ENCODE results near the gene FCRL1. TPM values are rescaled to one million over a fixed set of nuclear protein-coding genes. Genes with fewer than 3 reads are reported as not detected.
A peak's percentile ranks its signal among the peaks of the same experiment; 100 is the strongest.

FCRL1 gene
- total RNA-seq, 4 donors from 2014 or later: 0.47 to 97.4 (median 6.2) TPM; not detected in 1

GRCh38 chr1:157820299-157820698 lies 379 bp upstream of the FCRL1 start:
- peak overlapping the region in 1 of 4 donors; percentile 75 for H3K27ac ChIP-seq
- peak overlapping the region in 1 of 4 donors; percentile 28 for H3K4me3 ChIP-seq
- DNase-seq: no peak
- H3K36me3 ChIP-seq: no peaks in the 10 kb centered on the region
- H3K4me1 ChIP-seq: peaks cover 0 to 4% (median 0%) of the 10 kb centered on the region in 4 donors
- no peaks in the 10 kb centered on the region for H3K9me3 ChIP-seq
- no peaks in the 10 kb centered on the region for H3K27me3 ChIP-seq
- TF ChIP-seq POLR2A (IDR thresholded peaks at IDR 0.05) (no peak), CTCF (IDR thresholded peaks at IDR 0.05) (no peak)

- Histone ChIP-seq H3K4me3 (peak overlapping the region in 2 of 4 donors; percentile 20 to 28), H3K27ac (peak overlapping the region in 2 of 4 donors; percentile 62 to 75), H3K36me3 (no peaks in the 10 kb centered on the region), H3K27me3 (no peaks in the 10 kb centered on the region), H3K9me3 (no peaks in the 10 kb centered on the region), H3K4me1 (peaks cover 0 to 4% (median 0%) of the 10 kb centered on the region in 4 donors)
- DNase-seq: no peak
- TF ChIP-seq CTCF (IDR thresholded peaks at IDR 0.05) (no peak), POLR2A (IDR thresholded peaks at IDR 0.05) (no peak)
Observed at GRCh38 chr1:157819215-157819614, 705 bp downstream of the FCRL1 start.

DNA sequence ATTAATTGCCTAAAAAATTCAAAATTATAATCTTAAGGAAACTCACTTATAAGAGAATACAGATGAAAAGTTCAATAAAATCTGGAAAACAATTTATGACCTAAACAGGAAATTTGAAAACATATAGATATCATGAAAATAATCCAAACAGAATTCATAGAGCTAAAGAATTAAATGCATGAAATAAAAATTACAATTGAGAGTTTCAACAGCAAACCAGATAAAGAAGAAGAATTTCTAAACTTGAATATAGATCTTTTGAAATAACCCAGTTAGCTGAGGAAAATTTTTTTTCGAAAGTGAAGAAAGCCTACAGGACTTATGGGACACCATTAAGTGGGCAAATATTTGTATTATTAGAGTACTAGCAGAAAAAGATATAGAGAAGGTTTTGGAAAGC lies 6.7 kb downstream of the FCRL1 start:
- Histone ChIP-seq H3K9me3 (peaks cover 0 to 6% (median 0%) of the 10 kb centered on the region in 4 donors), H3K4me3 (no peak overlapping the region), H3K27ac (no peak overlapping the region), H3K27me3 (no peaks in the 10 kb centered on the region), H3K4me1 (no peaks in the 10 kb centered on the region), H3K36me3 (no peaks in the 10 kb centered on the region)
- DNase-seq: no peak
- no peak for TF ChIP-seq POLR2A (IDR thresholded peaks at IDR 0.05)
- no peak for TF ChIP-seq CTCF (IDR thresholded peaks at IDR 0.05)

DNA sequence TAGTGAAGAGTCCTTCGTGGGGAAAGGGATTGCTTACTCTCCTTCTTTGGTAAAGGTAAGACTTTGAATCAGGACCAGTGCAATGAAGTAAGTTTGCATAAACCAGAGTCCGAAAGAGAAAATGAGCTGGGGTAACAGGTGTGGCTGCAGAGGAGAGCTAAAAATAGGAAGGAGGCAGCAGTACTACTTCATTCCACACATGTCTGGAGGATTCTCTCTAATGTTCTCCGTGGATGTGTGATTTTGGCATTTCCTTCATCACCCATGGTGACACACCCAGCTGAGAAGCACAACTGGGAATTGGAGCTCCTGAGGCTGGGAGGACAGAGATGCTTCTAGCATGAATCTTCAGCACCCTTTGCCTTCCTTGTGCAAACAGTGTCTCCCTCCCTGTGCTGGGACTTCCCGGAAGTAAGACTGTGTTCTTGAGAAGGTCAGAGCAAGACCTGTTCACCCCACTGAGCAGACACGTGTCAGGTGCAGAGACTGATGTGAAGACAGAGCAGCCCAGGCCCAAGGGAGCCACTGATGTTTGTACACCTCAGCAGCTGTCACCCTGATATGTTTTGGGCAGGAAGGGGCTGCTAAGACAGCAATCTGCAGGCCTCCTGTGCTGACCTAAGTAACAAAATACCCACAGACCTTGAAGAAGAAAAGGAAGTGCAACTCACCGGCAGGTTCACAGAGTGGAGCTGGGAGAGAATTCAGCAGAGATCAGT lies 13.3 kb downstream of the FCRL1 start:
- peak in 2 of 3 donors; percentile 89 to 91 for DNase-seq
- TF ChIP-seq POLR2A (IDR thresholded peaks at IDR 0.05): no peak
- TF ChIP-seq CTCF (IDR thresholded peaks at IDR 0.05): no peak
- no peak overlapping the region for H3K4me3 ChIP-seq
- peak overlapping the region in 2 of 4 donors; percentile 26 to 77 for H3K27ac ChIP-seq
- peaks cover 0 to 18% (median 3%) of the 10 kb centered on the region in 4 donors for H3K4me1 ChIP-seq
- H3K36me3 ChIP-seq: no peaks in the 10 kb centered on the region
- H3K9me3 ChIP-seq: no peaks in the 10 kb centered on the region
- H3K27me3 ChIP-seq: no peaks in the 10 kb centered on the region

DNA sequence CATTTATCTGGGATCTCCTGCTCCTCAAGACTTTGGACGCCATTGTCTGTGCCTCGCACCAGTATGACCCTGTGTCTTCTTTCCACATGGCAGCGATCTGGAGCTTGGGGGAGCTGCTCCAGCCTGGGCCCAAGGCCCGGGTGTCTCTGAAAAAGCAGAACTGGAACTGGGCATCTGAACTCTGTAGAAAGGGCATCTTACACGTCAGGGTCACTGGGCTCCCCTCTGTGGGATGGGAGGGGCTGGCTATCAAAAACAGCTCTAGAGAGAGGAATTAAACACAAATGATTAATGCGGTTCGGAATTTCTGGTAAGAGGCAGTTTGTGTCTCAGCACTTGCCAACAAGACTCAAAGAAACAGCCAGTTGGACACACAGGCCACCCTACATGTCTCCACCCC lies 16.1 kb downstream of the FCRL1 start:
- peak in 2 of 3 donors; percentile 40 to 52 for DNase-seq
- peak overlapping the region in 1 of 4 donors; percentile 39 for H3K27ac ChIP-seq
- H3K36me3 ChIP-seq: no peaks in the 10 kb centered on the region
- H3K27me3 ChIP-seq: no peaks in the 10 kb centered on the region
- TF ChIP-seq CTCF (IDR thresholded peaks at IDR 0.05): no peak
- no peak for TF ChIP-seq POLR2A (IDR thresholded peaks at IDR 0.05)
- H3K4me1 ChIP-seq: peaks cover 0 to 18% (median 3%) of the 10 kb centered on the region in 4 donors
- no peak overlapping the region for H3K4me3 ChIP-seq
- no peaks in the 10 kb centered on the region for H3K9me3 ChIP-seq

Data from Peyer's patch (tissue), 4 donors.